Measurements from ENCODE around the gene SEC11A. TPM values are rescaled to one million over a fixed set of nuclear protein-coding genes. Genes with fewer than 3 reads are reported as not detected.

SEC11A gene
- total RNA-seq, 2 donors from 2014 or later: 73.0 to 114 TPM

GRCh38 chr15:84725001-84725491 lies 9.1 kb upstream of the SEC11A start:
- H3K9me3 Mint-ChIP-seq: no peaks in the 10 kb centered on the region
- DNase-seq (ENCODE audit: low spot score) (no peak), ATAC-seq (peak in 1 of 2 donors; percentile 68)
- H3K36me3 Mint-ChIP-seq: no peaks in the 10 kb centered on the region
- H3K4me1 Mint-ChIP-seq (ENCODE audit: low read depth in 2 of 2): peaks cover 18 to 20% of the 10 kb centered on the region in 2 donors
- no peaks in the 10 kb centered on the region for H3K27me3 Mint-ChIP-seq
- H3K27ac Mint-ChIP-seq: peak overlapping the region; percentile 74 to 87
- H3K4me3 Mint-ChIP-seq: peak overlapping the region; percentile 30

GRCh38 chr15:84722628-84723027 lies 6.7 kb upstream of the SEC11A start:
- ATAC-seq: no peak
- Mint-ChIP-seq H3K36me3 (no peaks in the 10 kb centered on the region), H3K4me3 (no peak overlapping the region), H3K4me1 (ENCODE audit: low read depth in 2 of 2) (peaks cover 17 to 25% of the 10 kb centered on the region in 2 donors), H3K9me3 (no peaks in the 10 kb centered on the region), H3K27me3 (no peaks in the 10 kb centered on the region), H3K27ac (no peak overlapping the region)
- DNase-seq (ENCODE audit: low spot score): no peak

GRCh38 chr15:84721371-84721770 lies 5.4 kb upstream of the SEC11A start:
- no peaks in the 10 kb centered on the region for H3K9me3 Mint-ChIP-seq
- peak overlapping the region; percentile 51 to 72 for H3K27ac Mint-ChIP-seq
- DNase-seq (ENCODE audit: low spot score) (no peak), ATAC-seq (no peak)
- H3K36me3 Mint-ChIP-seq: no peaks in the 10 kb centered on the region
- no peaks in the 10 kb centered on the region for H3K27me3 Mint-ChIP-seq
- H3K4me1 Mint-ChIP-seq (ENCODE audit: low read depth in 2 of 2): peaks cover 17 to 28% of the 10 kb centered on the region in 2 donors
- no peak overlapping the region for H3K4me3 Mint-ChIP-seq

GRCh38 chr15:84715441-84716035 lies 401 bp downstream of the SEC11A start:
- ATAC-seq (no peak), DNase-seq (ENCODE audit: low spot score) (no peak)
- H3K4me1 Mint-ChIP-seq (ENCODE audit: low read depth in 2 of 2): peaks cover 20 to 38% of the 10 kb centered on the region in 2 donors
- H3K9me3 Mint-ChIP-seq: no peaks in the 10 kb centered on the region
- H3K27me3 Mint-ChIP-seq: no peaks in the 10 kb centered on the region
- H3K4me3 Mint-ChIP-seq: peak overlapping the region; percentile 93
- peaks cover 6% of the 10 kb centered on the region for H3K36me3 Mint-ChIP-seq
- H3K27ac Mint-ChIP-seq: peak overlapping the region; percentile 89 to 90

- Mint-ChIP-seq H3K4me1 (ENCODE audit: low read depth in 2 of 2) (peaks cover 20 to 38% of the 10 kb centered on the region in 2 donors), H3K27me3 (no peaks in the 10 kb centered on the region), H3K9me3 (no peaks in the 10 kb centered on the region), H3K36me3 (peaks cover 6% of the 10 kb centered on the region), H3K4me3 (peak overlapping the region; percentile 93), H3K27ac (peak overlapping the region; percentile 89 to 90)
- ATAC-seq (no peak), DNase-seq (ENCODE audit: low spot score) (no peak)
These were observed 1.1 kb downstream of the SEC11A start for GRCh38 chr15:84714821-84715220.

- Mint-ChIP-seq H3K4me1 (ENCODE audit: low read depth in 2 of 2) (peaks cover 20 to 38% of the 10 kb centered on the region in 2 donors), H3K36me3 (peaks cover 6% of the 10 kb centered on the region), H3K4me3 (peak overlapping the region; percentile 93), H3K9me3 (no peaks in the 10 kb centered on the region), H3K27me3 (no peaks in the 10 kb centered on the region), H3K27ac (peak overlapping the region; percentile 89 to 90)
- no peak for DNase-seq (ENCODE audit: low spot score)
- no peak for ATAC-seq
These were observed 1.6 kb downstream of the SEC11A start for GRCh38 chr15:84714372-84714771.

- no peaks in the 10 kb centered on the region for H3K36me3 Mint-ChIP-seq
These were observed 12.1 kb downstream of the SEC11A start for GRCh38 chr15:84703808-84704207.

GRCh38 chr15:84702961-84703482 lies 12.9 kb downstream of the SEC11A start:
- no peak overlapping the region for H3K4me3 Mint-ChIP-seq
- H3K36me3 Mint-ChIP-seq: no peaks in the 10 kb centered on the region
- DNase-seq (ENCODE audit: low spot score) (no peak), ATAC-seq (peak; percentile 40 to 49)
- peaks cover 41 to 45% of the 10 kb centered on the region in 2 donors for H3K4me1 Mint-ChIP-seq (ENCODE audit: low read depth in 2 of 2)
- H3K27me3 Mint-ChIP-seq: no peaks in the 10 kb centered on the region
- no peaks in the 10 kb centered on the region for H3K9me3 Mint-ChIP-seq
- peak overlapping the region in 1 of 2 donors; percentile 18 for H3K27ac Mint-ChIP-seq

More at GRCh38 chr15:84703808-84704207, 12.1 kb downstream of the SEC11A start:
- ATAC-seq (no peak), DNase-seq (ENCODE audit: low spot score) (no peak)
- no peaks in the 10 kb centered on the region for H3K27me3 Mint-ChIP-seq
- peaks cover 47 to 49% of the 10 kb centered on the region in 2 donors for H3K4me1 Mint-ChIP-seq (ENCODE audit: low read depth in 2 of 2)
- no peaks in the 10 kb centered on the region for H3K9me3 Mint-ChIP-seq
- no peak overlapping the region for H3K4me3 Mint-ChIP-seq
- H3K27ac Mint-ChIP-seq: peak overlapping the region in 1 of 2 donors; percentile 18

GRCh38 chr15:84699538-84700191 lies 16.3 kb downstream of the SEC11A start:
- Mint-ChIP-seq H3K9me3 (no peaks in the 10 kb centered on the region), H3K4me3 (no peak overlapping the region), H3K4me1 (ENCODE audit: low read depth in 2 of 2) (peaks cover 46 to 51% of the 10 kb centered on the region in 2 donors), H3K27me3 (no peaks in the 10 kb centered on the region), H3K36me3 (no peaks in the 10 kb centered on the region), H3K27ac (no peak overlapping the region)
- DNase-seq (ENCODE audit: low spot score) (no peak), ATAC-seq (no peak)

GRCh38 chr15:84697236-84697990 lies 18.5 kb downstream of the SEC11A start:
- peaks cover 24 to 31% of the 10 kb centered on the region in 2 donors for H3K4me1 Mint-ChIP-seq (ENCODE audit: low read depth in 2 of 2)
- no peak overlapping the region for H3K4me3 Mint-ChIP-seq
- H3K27ac Mint-ChIP-seq: no peak overlapping the region

GRCh38 chr15:84696757-84697156 lies 19.2 kb downstream of the SEC11A start:
- Mint-ChIP-seq H3K4me3 (no peak overlapping the region), H3K27me3 (no peaks in the 10 kb centered on the region), H3K4me1 (ENCODE audit: low read depth in 2 of 2) (peaks cover 27 to 31% of the 10 kb centered on the region in 2 donors), H3K36me3 (no peaks in the 10 kb centered on the region), H3K27ac (no peak overlapping the region), H3K9me3 (no peaks in the 10 kb centered on the region)
- no peak for DNase-seq (ENCODE audit: low spot score)
- no peak for ATAC-seq

More at GRCh38 chr15:84697236-84697990, 18.5 kb downstream of the SEC11A start:
- no peaks in the 10 kb centered on the region for H3K27me3 Mint-ChIP-seq
- no peaks in the 10 kb centered on the region for H3K9me3 Mint-ChIP-seq
- no peaks in the 10 kb centered on the region for H3K36me3 Mint-ChIP-seq
- DNase-seq (ENCODE audit: low spot score): no peak
- ATAC-seq: no peak

- ATAC-seq (no peak), DNase-seq (ENCODE audit: low spot score) (no peak)
- Mint-ChIP-seq H3K9me3 (no peaks in the 10 kb centered on the region), H3K4me1 (ENCODE audit: low read depth in 2 of 2) (peaks cover 5 to 6% of the 10 kb centered on the region in 2 donors), H3K27ac (no peak overlapping the region), H3K36me3 (peaks cover 8% of the 10 kb centered on the region), H3K4me3 (no peak overlapping the region), H3K27me3 (no peaks in the 10 kb centered on the region)
These were observed 25.6 kb downstream of the SEC11A start for GRCh38 chr15:84690342-84690741.

GRCh38 chr15:84689858-84690257 lies 26.1 kb downstream of the SEC11A start:
- H3K4me3 Mint-ChIP-seq: no peak overlapping the region
- H3K27ac Mint-ChIP-seq: no peak overlapping the region
- H3K4me1 Mint-ChIP-seq (ENCODE audit: low read depth in 2 of 2): peaks cover 5 to 6% of the 10 kb centered on the region in 2 donors
- no peaks in the 10 kb centered on the region for H3K27me3 Mint-ChIP-seq
- no peaks in the 10 kb centered on the region for H3K9me3 Mint-ChIP-seq
- H3K36me3 Mint-ChIP-seq: peaks cover 8% of the 10 kb centered on the region
- DNase-seq (ENCODE audit: low spot score) (no peak), ATAC-seq (no peak)
